ENCODE results near the gene CIAO2A. TPM values are rescaled to one million over a fixed set of nuclear protein-coding genes. Genes with fewer than 3 reads are reported as not detected.

The CIAO2A gene
- total and polyA plus RNA-seq, 2 donors (not counting 3 experiments of a cell fraction or from before 2014, with no cell fraction given), result 37.1 to 55.3 TPM

- POLR2A ChIA-PET, result no interaction called here
- H3K36me3 ChIP-seq (ENCODE audit: control insufficient read depth in 2 of 2, extremely low read depth in 1 of 2, insufficient read depth in 2 of 2, low read length in 2 of 2), result peaks cover 9 to 30% of the 10 kb centered on the region in 2 experiments
- CTCF ChIA-PET, result no interaction called here
- no peak overlapping the region for H3K4me2 ChIP-seq (ENCODE audit: insufficient read depth, low read length)
- no peaks in the 10 kb centered on the region for H3K9me3 ChIP-seq (replicated peaks; ENCODE audit: control insufficient read depth, insufficient read depth, low read length)
- H3K4me1 ChIP-seq (ENCODE audit: control insufficient read depth, extremely low read depth, insufficient read depth, low read length), result peaks cover 15% of the 10 kb centered on the region
- H3K79me2 ChIP-seq (ENCODE audit: control insufficient read depth, insufficient read depth, low read length), result peaks cover 38% of the 10 kb centered on the region
- H2AFZ ChIP-seq (ENCODE audit: low read depth, low read length), result no peak overlapping the region
- no peaks in the 10 kb centered on the region for H3K27me3 ChIP-seq (ENCODE audit: control insufficient read depth in 2 of 2, insufficient read depth in 2 of 2, low read length in 2 of 2)
- dilution Hi-C loops (cut with MboI; ENCODE audit: extremely low pct_ligation_motif_present, low sequenced_read_pairs), result no loop called here
- peaks cover 3% of the 10 kb centered on the region for H3K9me1 ChIP-seq (replicated peaks; ENCODE audit: control insufficient read depth, extremely low read depth, insufficient read depth, low read length)
- no peak overlapping the region for H3K27ac ChIP-seq (ENCODE audit: insufficient read depth, low read depth, low read length)
- no peak for FAIRE-seq
- H3K4me3 ChIP-seq (replicated peaks in 1 of 3; ENCODE audit: insufficient read depth in 1 of 3, low read depth in 1 of 3, low read length in 3 of 3), result no peak overlapping the region
- no peak for DNase-seq (ENCODE audit: low read depth, low spot score)
- intact Hi-C loops (cut with micrococcal nuclease), result no loop called here
- no peak overlapping the region for H3K9ac ChIP-seq (replicated peaks; ENCODE audit: extremely low read depth, insufficient read depth, low read length)
- BruUV-seq (replicated peaks), result no TSS peak
- TF ChIP-seq FOS (IDR thresholded peaks at IDR 0.05; ENCODE audit: borderline replicate concordance, insufficient read depth, low read length) (no peak), MAX (IDR thresholded peaks at IDR 0.05; ENCODE audit: insufficient read depth, insufficient read length) (no peak), POLR2AphosphoS5 (IDR thresholded peaks at IDR 0.05; ENCODE audit: insufficient read depth, low read depth, low read length) (no peak), GATA2 (IDR thresholded peaks at IDR 0.05; ENCODE audit: insufficient read depth, insufficient read length, low read depth, low read length) (no peak), MYC (IDR thresholded peaks at IDR 0.05; ENCODE audit: low read depth, low read length) (no peak), JUN (IDR thresholded peaks at IDR 0.05; ENCODE audit: borderline replicate concordance, insufficient read depth, insufficient read length, low read depth) (no peak), CTCF (IDR thresholded peaks at IDR 0.05; ENCODE audit: extremely low read depth in 1 of 2, insufficient read depth in 1 of 2, low read depth in 1 of 2, low read length in 2 of 2) (no peak), POLR2A (IDR thresholded peaks at IDR 0.05; ENCODE audit: low read depth, low read length) (no peak), EZH2 (IDR thresholded peaks at IDR 0.05; ENCODE audit: borderline replicate concordance, low read depth, low read length, severe bottlenecking) (no peak)
- H4K20me1 ChIP-seq (replicated peaks; ENCODE audit: control insufficient read depth, extremely low read depth, insufficient read depth, low read length), result peaks cover 2% of the 10 kb centered on the region
Measured at GRCh38 chr15:64112904-64113303, 19.3 kb upstream of the CIAO2A start.
